CD4-positive, alpha-beta T cell treated with Interleukin-12 subunit alpha and Interleukin-12 subunit beta, for 1 hour (primary cell): Measurements from ENCODE around the gene MRPL18.
"Not testable (repeated sequence)": the region's sequence is repeated elsewhere in the genome, so short reads cannot be mapped to it uniquely, and the experiment has no call there.

Experiments
- DNase-seq: peaks from one replicate; pipeline ENCODE4 v3.0.0-alpha.2; 2020

Gene MRPL18

DNA sequence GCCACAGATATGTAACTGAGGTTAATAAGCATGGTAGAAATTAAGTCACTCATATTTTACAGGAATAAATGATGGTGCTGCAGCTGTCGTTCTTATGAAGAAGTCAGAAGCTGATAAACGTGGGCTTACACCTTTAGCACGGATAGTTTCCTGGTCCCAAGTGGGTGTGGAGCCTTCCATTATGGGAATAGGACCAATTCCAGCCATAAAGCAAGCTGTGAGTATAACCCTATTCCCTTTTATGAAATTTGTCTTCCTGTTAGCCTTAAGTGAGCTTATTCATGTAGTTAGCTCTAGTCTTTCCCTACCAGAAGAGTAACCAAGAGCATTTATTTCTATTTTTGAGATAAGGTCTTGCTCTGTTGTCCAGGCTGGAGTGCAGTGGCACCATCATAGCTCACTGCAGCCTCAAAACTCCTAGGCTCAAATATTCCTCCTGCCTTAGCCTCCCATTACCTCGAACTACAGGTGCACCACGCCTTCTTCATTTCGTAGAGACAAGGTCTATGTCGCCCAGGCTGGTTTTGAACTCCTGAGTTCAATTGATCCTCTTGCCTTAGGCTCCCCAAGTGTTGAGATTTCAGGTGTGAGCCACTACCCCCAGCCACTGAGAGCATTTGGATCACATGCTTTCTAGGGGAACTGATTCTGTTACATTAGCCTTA is 12.9 kb upstream of the MRPL18 start:
- no peak for DNase-seq

DNA sequence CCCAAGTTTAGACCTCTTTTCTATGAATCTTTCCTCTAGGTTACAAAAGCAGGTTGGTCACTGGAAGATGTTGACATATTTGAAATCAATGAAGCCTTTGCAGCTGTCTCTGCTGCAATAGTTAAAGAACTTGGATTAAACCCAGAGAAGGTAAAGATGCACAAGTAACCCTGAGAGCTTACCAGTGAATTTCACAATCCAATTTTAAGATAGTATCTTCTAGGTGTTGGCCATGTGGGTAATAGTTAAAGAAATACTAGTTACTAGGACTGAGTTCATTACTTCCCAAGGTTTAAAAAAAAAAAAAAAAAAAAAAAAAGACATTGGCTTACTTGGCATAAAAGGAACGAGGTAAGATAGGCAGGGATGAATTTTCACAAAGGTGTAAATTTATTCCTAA is 12.1 kb upstream of the MRPL18 start:
- no peak for DNase-seq

DNA sequence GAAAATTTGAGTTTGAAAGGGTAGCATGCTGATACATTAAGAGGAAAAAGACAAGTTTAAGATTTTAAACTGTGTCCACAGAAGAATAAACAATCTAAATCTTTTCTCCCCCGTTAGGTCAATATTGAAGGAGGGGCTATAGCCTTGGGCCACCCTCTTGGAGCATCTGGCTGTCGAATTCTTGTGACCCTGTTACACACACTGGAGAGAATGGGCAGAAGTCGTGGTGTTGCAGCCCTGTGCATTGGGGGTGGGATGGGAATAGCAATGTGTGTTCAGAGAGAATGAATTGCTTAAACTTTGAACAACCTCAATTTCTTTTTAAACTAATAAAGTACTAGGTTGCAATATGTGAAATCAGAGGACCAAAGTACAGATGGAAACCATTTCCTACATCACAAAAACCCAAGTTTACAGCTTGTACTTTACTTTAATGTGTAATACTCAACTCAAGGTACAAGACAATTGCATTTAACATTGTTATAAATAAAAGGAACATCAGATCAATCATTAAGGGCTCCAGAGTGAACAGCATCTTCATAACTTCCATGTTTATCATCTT is 11.6 kb upstream of the MRPL18 start:
- DNase-seq = no peak

DNA sequence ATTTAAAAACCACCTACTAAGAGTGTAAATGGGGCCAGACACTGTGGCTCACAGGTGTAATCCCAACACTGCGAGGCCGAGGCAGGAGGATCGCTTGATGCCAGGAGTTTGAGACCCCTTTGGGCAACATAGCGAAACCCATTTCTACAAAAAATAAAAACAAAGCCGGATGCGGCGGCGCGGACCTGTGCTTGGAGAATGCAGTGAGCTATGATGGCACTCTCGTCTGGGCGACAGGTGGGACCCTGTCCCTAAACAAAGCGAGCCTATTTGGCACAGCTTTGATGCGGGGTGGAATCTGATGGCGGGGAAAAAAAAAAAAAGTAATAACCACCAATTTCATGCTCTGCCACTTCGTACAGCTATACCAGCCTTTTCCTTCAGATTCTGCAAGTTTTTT is 2.0 kb upstream of the MRPL18 start:
- peak; percentile 19 for DNase-seq

DNA sequence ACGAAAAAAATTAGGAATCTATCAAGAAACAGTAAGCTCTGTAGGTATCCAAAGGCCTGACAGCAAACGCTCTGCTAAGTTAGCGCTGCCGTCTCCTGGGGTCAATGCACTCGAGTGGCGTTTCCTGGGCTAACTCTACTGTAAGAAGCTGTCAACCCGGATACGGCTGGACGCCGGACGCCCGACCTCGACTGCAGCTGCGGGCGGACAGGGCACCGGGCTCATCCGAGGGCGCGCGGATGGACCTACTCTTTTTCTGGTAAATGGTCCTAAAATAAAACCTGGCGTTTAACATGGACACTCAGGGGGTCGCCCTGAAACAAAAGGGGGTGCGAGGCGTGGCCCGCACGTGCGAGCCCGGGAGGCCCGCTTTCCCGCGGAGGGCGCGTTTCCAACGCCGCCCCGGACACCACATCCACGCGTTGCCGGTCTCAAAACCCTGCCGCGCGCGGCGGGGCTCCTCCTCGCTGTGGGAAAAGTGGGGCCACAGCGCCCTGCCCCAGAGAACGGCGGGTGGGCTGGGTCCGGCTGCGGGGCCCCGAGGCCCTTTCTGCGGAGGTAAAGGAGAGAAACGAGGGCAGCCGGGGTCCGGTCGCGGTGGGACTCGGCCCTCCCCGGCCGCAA is 1.4 kb upstream of the MRPL18 start:
- DNase-seq = peak; percentile 29

DNA sequence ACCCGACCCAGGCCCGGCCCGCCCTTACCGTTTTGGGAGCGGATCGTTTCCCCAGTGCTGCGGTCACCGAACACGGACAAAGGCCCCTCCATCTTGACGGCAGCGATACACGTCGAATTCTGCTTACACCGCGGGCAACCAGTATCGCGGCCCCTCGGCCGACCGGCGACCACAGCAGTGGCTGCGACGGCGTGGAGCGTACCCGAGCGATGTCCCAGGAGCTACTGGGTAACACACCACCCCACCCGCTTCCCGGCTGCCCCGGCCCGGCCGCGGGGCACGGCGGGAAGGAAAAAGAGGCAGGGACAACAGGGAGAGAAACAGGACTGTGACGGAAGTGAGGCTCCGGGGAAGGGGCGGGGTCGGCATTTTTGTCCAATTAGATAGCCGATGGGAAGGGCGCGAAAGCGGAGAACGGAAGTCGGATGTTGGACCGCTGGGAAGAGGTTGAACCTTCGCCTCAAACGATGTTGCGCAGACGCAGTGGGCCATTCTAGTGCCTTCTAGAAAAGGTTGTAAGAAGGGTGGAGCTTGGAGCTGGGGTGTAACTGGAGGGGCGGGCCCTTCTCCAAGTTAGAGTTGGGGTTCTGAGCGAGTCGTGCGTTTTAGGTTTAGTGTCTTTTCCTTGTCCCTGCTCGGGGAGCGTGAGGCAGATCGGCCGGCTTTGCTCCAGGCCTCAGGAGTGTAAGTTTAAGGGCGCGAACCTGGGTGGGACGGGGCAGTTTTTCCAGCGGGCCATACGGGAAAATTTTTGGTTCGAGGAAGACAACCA is 704 bp upstream of the MRPL18 start, which contains the start of gene TCP1:
TCP1 (minus strand) TSS at position 226 of the 772 bp plus-strand sequence; CDS start at position 92, 134 bp downstream.
- DNase-seq = peak; percentile 99

DNA sequence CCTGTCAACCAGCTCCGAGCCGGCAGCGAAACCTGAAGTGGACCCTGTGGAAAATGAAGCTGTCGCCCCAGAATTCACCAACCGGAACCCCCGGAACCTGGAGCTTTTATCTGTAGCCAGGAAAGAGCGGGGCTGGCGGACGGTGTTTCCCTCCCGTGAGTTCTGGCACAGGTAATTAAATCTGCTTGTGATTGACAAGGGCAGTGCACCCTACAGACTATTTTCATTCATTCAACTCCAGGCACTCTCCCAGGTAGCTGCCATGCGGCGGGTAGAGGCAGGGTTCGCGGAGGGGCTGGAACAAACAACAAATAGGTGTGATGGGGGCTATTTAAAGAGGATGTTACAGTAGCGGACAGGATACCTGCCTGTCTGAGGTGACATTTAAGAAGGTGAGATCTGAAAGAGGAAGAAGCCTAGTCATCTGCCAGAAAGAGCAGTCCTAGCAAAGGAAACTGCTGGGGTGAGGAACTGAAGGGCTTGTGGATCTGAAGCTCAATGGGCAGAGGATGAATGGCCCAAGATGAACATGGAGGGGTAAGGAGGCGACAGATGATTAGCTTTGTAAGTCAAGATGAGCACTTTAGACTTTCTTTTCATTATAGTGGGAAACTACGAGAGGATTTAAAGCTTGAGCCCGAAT is 810 bp downstream of the MRPL18 start:
- DNase-seq = no peak

DNA sequence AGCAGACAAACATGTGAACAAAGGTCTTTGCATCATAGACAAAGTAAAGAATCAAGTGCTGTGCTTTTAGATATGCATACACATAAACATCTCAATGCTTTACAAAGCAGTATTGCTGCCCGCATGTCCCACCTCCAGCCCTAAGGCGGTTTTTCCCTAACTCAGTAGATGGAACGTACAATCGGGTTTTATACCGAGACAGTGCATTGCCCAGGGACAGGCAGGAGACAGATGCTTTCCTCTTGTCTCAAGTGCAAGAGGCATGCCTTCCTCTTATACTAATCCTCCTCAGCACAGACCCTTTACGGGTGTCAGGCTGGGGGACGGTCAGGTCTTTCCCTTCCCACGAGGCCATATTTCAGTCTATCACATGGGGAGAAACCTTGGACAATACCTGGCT is 4.7 kb downstream of the MRPL18 start:
- not testable (repeated sequence) for DNase-seq

DNA sequence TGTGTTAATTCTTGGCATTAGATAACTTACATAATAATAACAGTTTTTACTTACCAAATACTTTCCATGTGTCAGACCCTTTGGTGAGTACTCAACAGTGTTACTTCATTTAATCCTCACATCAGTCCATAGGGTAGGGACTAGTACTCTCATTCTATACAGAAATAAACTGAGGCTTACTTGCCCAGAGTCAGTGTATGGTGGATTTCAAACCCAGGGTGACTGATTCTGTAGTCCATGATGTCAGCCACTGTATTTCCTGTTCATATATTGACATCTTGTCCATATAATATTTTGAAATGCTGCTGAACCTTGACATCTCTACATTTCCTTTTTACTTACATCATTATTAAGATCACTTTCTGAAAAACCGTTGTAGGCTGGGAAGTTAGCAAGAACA is 7.3 kb downstream of the MRPL18 start:
- no peak for DNase-seq

DNA sequence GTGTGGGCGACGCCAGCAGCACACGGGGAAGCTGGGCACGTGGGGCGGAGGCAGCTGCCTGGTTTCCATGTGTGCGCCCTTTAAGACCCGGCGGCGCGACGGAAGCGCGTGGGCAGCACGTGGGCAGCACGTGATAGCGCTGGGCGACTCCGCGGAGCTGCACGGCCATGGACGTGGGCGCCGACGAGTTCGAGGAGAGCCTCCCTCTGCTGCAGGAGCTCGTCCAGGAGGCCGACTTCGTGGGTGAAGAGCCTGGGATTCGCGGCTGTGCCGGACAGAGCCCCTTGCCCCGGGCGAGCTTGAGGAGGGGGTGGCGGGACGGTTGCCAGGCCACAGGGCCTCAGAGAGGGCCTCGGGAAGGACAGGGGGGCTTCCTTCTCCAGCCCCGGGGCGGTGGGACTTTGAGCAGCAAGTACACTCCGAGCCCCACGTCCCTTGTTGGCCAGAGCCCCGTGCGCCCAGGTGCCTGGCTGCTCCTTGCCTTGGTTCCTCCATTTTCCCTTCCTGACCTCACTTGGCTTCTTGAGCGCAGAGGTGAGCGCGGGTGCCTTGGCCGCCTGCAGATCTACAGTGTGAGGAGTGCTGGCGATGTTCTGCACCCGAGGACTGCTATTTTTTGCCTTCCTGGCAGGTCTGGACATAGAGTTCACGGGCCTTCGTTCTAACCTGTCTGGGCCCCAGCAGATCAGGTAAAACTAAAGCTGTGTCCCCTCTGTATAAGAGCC is 10.0 kb downstream of the MRPL18 start, which contains the start of gene PNLDC1:
PNLDC1 (plus strand) TSS at position 136 of the 725 bp plus-strand sequence; CDS start at position 168, 32 bp downstream.
- no peak for DNase-seq

DNA sequence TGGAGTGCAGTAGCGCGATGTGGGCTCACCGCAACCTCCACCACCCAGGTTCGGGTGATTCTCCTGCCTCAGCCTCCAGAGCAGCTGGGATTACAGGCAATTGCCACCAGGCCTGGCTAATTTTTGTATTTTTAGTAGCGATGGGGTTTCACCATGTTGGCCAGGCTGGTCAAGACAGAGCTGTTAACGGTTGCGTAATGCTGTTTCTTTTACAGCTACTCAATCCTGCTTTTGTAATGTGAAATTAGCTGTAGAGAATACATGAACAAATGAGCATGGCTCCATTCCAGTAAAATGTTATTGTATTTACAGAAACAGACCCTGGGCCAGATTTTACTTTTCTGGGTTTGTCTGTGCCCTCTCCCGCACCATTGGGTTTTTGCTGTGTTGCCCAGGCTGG is 11.7 kb downstream of the MRPL18 start:
- DNase-seq = no peak

DNA sequence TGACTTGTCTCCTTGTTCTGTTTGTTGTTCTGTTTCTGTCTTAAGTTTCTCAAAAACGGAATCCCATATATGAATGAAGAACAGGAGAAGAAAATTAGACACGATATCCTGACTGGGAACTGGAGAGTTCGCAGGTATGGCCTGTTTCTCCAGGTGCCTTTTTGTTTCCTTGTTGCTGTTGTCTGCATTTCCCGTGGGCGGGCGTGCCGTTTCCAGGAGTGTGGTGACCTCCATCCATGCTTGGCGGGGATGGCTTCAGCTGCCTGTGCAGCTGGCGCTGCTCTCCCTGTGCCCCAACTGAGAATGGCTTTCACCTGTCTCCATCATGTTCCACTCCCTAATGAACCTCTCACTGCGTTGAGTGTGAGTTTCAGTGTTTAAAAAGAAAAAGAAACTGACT is 14.2 kb downstream of the MRPL18 start:
- no peak for DNase-seq

DNA sequence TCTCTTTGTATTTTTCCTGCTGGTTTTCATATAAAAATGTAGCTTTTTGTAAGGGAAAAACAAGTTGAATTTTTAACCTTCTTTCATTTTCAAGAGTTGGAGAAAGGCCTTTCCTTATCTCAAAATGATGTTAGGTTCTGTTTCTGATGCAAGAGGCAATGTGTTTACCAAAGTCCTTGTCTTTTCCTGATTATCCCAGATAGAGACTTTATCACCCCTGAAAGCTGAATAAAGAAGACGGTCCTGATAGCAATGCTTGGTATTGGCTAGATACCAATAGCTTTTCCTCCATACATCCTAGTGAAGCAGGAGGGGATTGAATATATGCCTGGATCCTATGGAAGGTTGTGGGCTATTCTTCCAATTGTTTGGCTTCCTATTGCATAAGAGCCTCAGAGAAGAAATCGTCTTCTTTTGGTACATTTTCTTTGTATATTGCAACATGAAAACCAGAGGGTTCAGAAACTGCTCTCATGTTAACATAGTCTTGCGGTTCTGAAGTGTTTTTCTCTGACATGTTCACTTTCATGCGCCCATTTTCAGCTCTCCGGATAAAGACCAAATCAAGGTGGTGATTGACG is 15.3 kb downstream of the MRPL18 start:
- no peak for DNase-seq

DNA sequence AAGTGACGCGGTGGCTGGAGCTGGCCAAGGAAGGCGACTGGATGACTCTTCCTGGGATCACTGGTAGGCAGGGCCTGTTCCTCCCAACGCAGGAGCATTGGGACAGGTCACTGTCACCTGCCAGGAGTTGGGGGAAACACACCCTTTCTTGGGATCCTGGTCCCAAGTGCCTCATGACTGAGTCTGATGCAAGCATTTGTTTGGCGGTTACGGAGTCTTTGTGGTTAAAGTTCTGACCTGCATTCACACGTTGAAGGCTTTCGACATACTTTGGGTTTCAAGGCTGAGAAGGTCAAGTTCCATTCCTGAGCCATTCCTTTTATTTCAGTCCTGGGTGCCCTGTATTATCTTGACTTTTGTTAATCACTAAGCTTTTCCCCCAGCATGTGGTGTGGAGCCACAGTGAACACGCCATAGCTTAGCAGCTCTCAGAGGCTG is 15.8 kb downstream of the MRPL18 start:
- DNase-seq = no peak

DNA sequence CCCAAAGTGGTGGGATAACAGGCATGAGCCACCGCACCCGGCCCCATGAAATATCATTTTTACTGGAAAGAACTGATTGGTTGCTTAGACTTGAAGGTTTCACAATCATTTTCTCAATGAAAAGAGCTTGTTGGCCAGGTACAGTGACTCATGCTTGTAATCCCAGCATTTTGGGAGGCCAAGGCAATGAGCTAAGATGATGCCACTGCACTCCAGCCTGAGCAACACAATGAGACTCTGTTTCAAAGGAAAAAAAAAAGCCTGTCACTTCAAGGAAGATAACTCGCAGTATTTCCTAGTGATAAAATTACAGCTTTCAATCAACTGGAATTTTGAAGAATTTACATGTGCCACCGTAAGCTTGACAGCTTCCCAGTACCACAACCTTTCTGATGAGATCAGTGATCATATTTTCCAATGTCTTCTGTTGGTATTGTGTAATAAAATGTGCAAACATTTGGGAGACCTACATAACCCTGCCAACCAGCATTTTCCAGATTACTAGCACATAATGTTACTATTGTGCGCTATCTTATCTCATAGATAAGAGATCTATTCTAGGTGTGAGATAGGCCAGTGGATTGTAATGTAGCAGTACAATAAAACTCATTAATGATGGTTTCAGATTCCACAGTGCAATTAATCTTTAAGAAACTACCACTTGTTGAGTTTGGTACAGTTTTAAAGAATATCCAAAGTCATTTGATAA is 17.0 kb downstream of the MRPL18 start:
- no peak for DNase-seq

DNA sequence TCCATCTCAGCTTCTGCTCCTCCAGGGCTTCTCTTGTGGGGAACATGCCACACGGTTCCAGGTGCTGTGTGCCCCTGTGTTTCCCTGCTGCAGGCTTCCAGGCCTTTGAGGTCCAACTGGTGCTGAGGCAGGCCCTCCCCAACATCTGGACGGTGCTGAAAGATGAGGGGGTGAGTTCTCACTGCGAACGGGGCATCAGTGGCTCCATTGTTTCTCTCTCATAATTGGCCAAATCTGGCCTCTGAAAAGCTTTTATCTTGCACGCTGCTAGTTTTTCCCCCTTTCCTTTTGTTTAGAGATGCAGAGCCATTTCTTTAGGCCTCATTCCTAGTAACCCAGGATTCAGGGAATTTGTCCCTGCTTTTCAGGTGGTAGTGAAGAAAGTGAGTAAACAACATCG is 18.4 kb downstream of the MRPL18 start:
- no peak for DNase-seq

DNA sequence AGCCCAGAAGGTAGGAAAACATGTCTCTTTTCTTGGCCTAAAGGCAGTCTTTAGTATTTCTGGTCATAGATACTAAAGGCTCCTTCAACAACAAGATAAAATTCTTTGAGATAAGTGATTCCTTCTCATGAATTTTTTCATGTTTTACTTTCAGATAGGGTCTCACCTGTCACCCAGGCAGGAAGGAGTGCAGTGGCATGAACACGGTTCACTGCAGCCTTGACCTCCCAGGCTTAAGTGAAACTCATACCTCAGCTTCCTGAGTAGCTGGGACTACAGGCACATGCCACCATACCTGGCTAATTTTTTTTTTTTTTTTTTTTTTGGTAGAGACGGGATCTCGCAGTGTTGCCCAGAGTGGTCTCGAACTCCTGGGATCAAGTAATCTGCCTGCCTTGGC is 18.9 kb downstream of the MRPL18 start:
- DNase-seq = no peak

DNA sequence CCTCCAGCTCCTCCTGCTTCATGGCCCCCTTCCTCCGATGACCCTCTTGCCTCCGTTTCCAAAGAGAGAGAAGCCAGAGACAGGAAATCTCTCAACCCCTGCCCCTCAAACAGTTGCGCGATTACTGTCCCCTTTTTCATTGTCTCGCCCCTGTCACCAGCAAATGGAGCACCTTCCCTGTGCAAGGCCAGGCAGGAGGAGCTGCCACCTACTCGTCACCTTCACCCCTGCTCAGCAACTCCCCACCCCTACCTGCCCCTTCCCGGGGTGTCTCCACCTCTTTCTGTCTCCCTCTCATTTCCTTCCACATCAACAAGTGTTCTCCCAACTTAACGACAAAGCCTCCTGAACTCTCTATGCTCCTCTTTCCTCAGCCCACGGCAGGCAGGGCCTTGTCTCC is 23.5 kb downstream of the MRPL18 start:
- no peak for DNase-seq

DNA sequence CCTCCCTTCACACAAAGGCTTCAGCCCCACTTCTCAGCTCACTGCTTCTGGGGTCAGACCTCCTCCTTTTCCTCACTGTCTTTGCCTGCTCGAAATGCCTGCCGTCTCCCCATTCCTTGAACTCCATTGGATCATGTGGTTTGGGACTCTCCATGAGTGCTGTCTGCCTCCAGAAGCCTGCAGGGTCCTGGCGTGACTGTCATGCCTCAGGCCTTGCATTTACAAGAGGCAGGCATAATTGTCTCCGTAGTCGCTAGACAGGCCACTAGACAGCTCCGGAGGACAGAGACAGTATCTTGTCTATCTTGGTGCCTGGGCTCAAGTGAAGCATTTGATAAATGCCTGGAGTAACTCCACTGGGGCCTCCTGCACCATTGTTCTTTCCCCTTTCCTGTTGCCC is 25.1 kb downstream of the MRPL18 start:
- no peak for DNase-seq

DNA sequence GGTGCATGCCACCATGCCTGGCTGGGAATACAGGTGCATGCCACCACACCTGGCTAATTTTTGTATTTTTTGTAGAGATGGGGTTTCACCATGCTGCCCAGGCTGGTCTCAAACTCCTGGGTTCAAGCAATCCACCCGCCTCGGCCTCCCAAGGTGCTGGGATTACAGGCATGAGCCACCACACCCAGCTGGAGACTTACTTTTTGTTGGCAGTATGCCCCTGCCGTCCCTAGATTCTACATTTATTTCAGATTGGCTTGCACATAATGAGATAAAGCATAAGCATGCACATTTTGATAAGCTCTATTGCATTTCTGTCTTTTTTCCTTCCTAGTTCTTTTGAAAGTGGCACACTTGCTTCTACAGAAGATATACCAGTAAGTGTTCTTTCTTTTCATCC is 26.5 kb downstream of the MRPL18 start:
- not testable (repeated sequence) for DNase-seq
